ENCODE data around the gene SLC9A2. TPM values are rescaled to one million over a fixed set of nuclear protein-coding genes. Genes with fewer than 3 reads are reported as not detected.
A peak's percentile ranks its signal among the peaks of the same experiment; 100 is the strongest.

SLC9A2 gene
- total and polyA plus RNA-seq, 7 experiments from 2014 or later, result 0.07 TPM; not detected in 6

- no peaks in the 10 kb centered on the region for H3K4me1 Mint-ChIP-seq
- no peak for DNase-seq
- ChIA-PET POLR2A (no interaction called here), CTCF (interaction anchor here (0.6 kb wide), 1 partner anchor 57 kb away, joined by 5 read pairs; no protein-coding TSS in a partner anchor)
- peaks cover 23 to 42% (median 31%) of the 10 kb centered on the region in 5 donors for H3K27me3 Mint-ChIP-seq
- H3K9me3 Mint-ChIP-seq, result peaks cover 0 to 6% (median 0%) of the 10 kb centered on the region in 11 donors
- Histone ChIP-seq H3K27me3 (ENCODE audit: control insufficient read depth in 2 of 2, insufficient read depth in 2 of 2, low read length in 2 of 2) (no peaks in the 10 kb centered on the region), H3K36me3 (ENCODE audit: control insufficient read depth in 2 of 3, insufficient read depth in 3 of 3, low read length in 3 of 3) (no peaks in the 10 kb centered on the region), H3K9me3 (ENCODE audit: control insufficient read depth in 2 of 3, low read length in 3 of 3) (no peaks in the 10 kb centered on the region), H3K4me3 (ENCODE audit: low read length) (no peak overlapping the region), H3K4me1 (ENCODE audit: control insufficient read depth in 2 of 2, insufficient read depth in 2 of 2, low read length in 2 of 2) (no peaks in the 10 kb centered on the region), H3K27ac (ENCODE audit: low read depth, low read length) (no peak overlapping the region)
- H3K4me3 Mint-ChIP-seq, result no peak overlapping the region
- no peaks in the 10 kb centered on the region for H3K36me3 Mint-ChIP-seq
- H3K27ac Mint-ChIP-seq, result no peak overlapping the region
- intact Hi-C loops (cut with micrococcal nuclease), result no loop called here
- ATAC-seq, result no peak
These were observed 21.6 kb upstream of the SLC9A2 start for GRCh38 chr2:102597788-102598187.

- intact Hi-C loops (cut with micrococcal nuclease), result no loop called here
- Histone ChIP-seq H3K27me3 (ENCODE audit: control insufficient read depth in 2 of 2, insufficient read depth in 2 of 2, low read length in 2 of 2) (no peaks in the 10 kb centered on the region), H3K36me3 (ENCODE audit: control insufficient read depth in 2 of 3, insufficient read depth in 3 of 3, low read length in 3 of 3) (no peaks in the 10 kb centered on the region), H3K4me3 (ENCODE audit: low read length) (no peak overlapping the region), H3K4me1 (ENCODE audit: control insufficient read depth in 2 of 2, insufficient read depth in 2 of 2, low read length in 2 of 2) (no peaks in the 10 kb centered on the region), H3K27ac (ENCODE audit: low read depth, low read length) (no peak overlapping the region), H3K9me3 (ENCODE audit: control insufficient read depth in 2 of 3, low read length in 3 of 3) (no peaks in the 10 kb centered on the region)
- H3K27me3 Mint-ChIP-seq, result peaks cover 27 to 46% (median 31%) of the 10 kb centered on the region in 5 donors
- CTCF ChIA-PET, result no interaction called here
- H3K4me1 Mint-ChIP-seq, result no peaks in the 10 kb centered on the region
- ATAC-seq (no peak), DNase-seq (no peak)
- H3K27ac Mint-ChIP-seq, result no peak overlapping the region
- POLR2A ChIA-PET, result no interaction called here
- H3K4me3 Mint-ChIP-seq, result no peak overlapping the region
- H3K9me3 Mint-ChIP-seq, result peaks cover 0 to 6% (median 0%) of the 10 kb centered on the region in 11 donors
- no peaks in the 10 kb centered on the region for H3K36me3 Mint-ChIP-seq
These were observed 19.9 kb upstream of the SLC9A2 start for GRCh38 chr2:102599486-102599885.

- Histone ChIP-seq H3K4me1 (ENCODE audit: control insufficient read depth in 2 of 2, insufficient read depth in 2 of 2, low read length in 2 of 2) (no peaks in the 10 kb centered on the region), H3K36me3 (ENCODE audit: control insufficient read depth in 2 of 3, insufficient read depth in 3 of 3, low read length in 3 of 3) (no peaks in the 10 kb centered on the region), H3K27me3 (ENCODE audit: control insufficient read depth in 2 of 2, insufficient read depth in 2 of 2, low read length in 2 of 2) (no peaks in the 10 kb centered on the region), H3K27ac (ENCODE audit: low read depth, low read length) (no peak overlapping the region), H3K4me3 (ENCODE audit: low read length) (no peak overlapping the region), H3K9me3 (ENCODE audit: control insufficient read depth in 2 of 3, low read length in 3 of 3) (no peaks in the 10 kb centered on the region)
- ATAC-seq (no peak), DNase-seq (no peak)
- H3K36me3 Mint-ChIP-seq, result no peaks in the 10 kb centered on the region
- no peak overlapping the region for H3K4me3 Mint-ChIP-seq
- H3K4me1 Mint-ChIP-seq, result no peaks in the 10 kb centered on the region
- H3K27me3 Mint-ChIP-seq, result peaks cover 23 to 41% (median 31%) of the 10 kb centered on the region in 5 donors
- ChIA-PET CTCF (no interaction called here), POLR2A (no interaction called here)
- intact Hi-C loops (cut with micrococcal nuclease), result no loop called here
- H3K27ac Mint-ChIP-seq, result no peak overlapping the region
- peaks cover 0 to 6% (median 0%) of the 10 kb centered on the region in 11 donors for H3K9me3 Mint-ChIP-seq
These were observed 17.6 kb upstream of the SLC9A2 start for GRCh38 chr2:102601730-102602129.

GRCh38 chr2:102603904-102604303, 15.4 kb upstream of the SLC9A2 start:
- DNase-seq (no peak), ATAC-seq (peak; percentile 51)
- no peak overlapping the region for H3K27ac ChIP-seq (ENCODE audit: low read depth, low read length)
- Mint-ChIP-seq H3K9me3 (peaks cover 0 to 6% (median 0%) of the 10 kb centered on the region in 11 donors), H3K4me3 (no peak overlapping the region), H3K4me1 (no peaks in the 10 kb centered on the region), H3K36me3 (no peaks in the 10 kb centered on the region), H3K27me3 (peaks cover 18 to 33% (median 30%) of the 10 kb centered on the region in 5 donors), H3K27ac (no peak overlapping the region)
- no peak overlapping the region for H3K4me3 ChIP-seq (ENCODE audit: low read length)
- ChIA-PET POLR2A (no interaction called here), CTCF (no interaction called here)
- no peaks in the 10 kb centered on the region for H3K27me3 ChIP-seq (ENCODE audit: control insufficient read depth in 2 of 2, insufficient read depth in 2 of 2, low read length in 2 of 2)
- no peaks in the 10 kb centered on the region for H3K36me3 ChIP-seq (ENCODE audit: control insufficient read depth in 2 of 3, insufficient read depth in 3 of 3, low read length in 3 of 3)
- no peaks in the 10 kb centered on the region for H3K9me3 ChIP-seq (ENCODE audit: control insufficient read depth in 2 of 3, low read length in 3 of 3)
- H3K4me1 ChIP-seq (ENCODE audit: control insufficient read depth in 2 of 2, insufficient read depth in 2 of 2, low read length in 2 of 2), result no peaks in the 10 kb centered on the region
- intact Hi-C loops (cut with micrococcal nuclease), result no loop called here

- POLR2A ChIA-PET, result no interaction called here
- no peak overlapping the region for H3K4me3 ChIP-seq (ENCODE audit: low read length)
- H3K4me1 Mint-ChIP-seq, result no peaks in the 10 kb centered on the region
These were observed 14.6 kb upstream of the SLC9A2 start for GRCh38 chr2:102604769-102605168.

GRCh38 chr2:102606353-102606752, 13.0 kb upstream of the SLC9A2 start:
- H3K36me3 ChIP-seq (ENCODE audit: control insufficient read depth in 2 of 3, insufficient read depth in 3 of 3, low read length in 3 of 3), result no peaks in the 10 kb centered on the region
- H3K4me3 ChIP-seq (ENCODE audit: low read length), result no peak overlapping the region
- Mint-ChIP-seq H3K4me1 (no peaks in the 10 kb centered on the region), H3K4me3 (no peak overlapping the region), H3K27ac (no peak overlapping the region), H3K9me3 (peaks cover 0 to 3% (median 0%) of the 10 kb centered on the region in 11 donors), H3K36me3 (no peaks in the 10 kb centered on the region), H3K27me3 (peaks cover 13 to 20% (median 17%) of the 10 kb centered on the region in 5 donors)
- no peaks in the 10 kb centered on the region for H3K27me3 ChIP-seq (ENCODE audit: control insufficient read depth in 2 of 2, insufficient read depth in 2 of 2, low read length in 2 of 2)
- DNase-seq (no peak), ATAC-seq (no peak)
- no peaks in the 10 kb centered on the region for H3K9me3 ChIP-seq (ENCODE audit: control insufficient read depth in 2 of 3, low read length in 3 of 3)
- POLR2A ChIA-PET, result no interaction called here
- no peaks in the 10 kb centered on the region for H3K4me1 ChIP-seq (ENCODE audit: control insufficient read depth in 2 of 2, insufficient read depth in 2 of 2, low read length in 2 of 2)
- CTCF ChIA-PET, result no interaction called here
- intact Hi-C loops (cut with micrococcal nuclease), result no loop called here
- no peak overlapping the region for H3K27ac ChIP-seq (ENCODE audit: low read depth, low read length)

More at GRCh38 chr2:102604769-102605168, 14.6 kb upstream of the SLC9A2 start:
- H3K9me3 ChIP-seq (ENCODE audit: control insufficient read depth in 2 of 3, low read length in 3 of 3), result no peaks in the 10 kb centered on the region
- ATAC-seq, result no peak
- H3K27me3 Mint-ChIP-seq, result peaks cover 18 to 30% (median 22%) of the 10 kb centered on the region in 5 donors
- no peak overlapping the region for H3K4me3 Mint-ChIP-seq
- no peaks in the 10 kb centered on the region for H3K36me3 ChIP-seq (ENCODE audit: control insufficient read depth in 2 of 3, insufficient read depth in 3 of 3, low read length in 3 of 3)
- no peak for DNase-seq
- no peak overlapping the region for H3K27ac Mint-ChIP-seq
- no peaks in the 10 kb centered on the region for H3K27me3 ChIP-seq (ENCODE audit: control insufficient read depth in 2 of 2, insufficient read depth in 2 of 2, low read length in 2 of 2)
- CTCF ChIA-PET, result no interaction called here
- H3K27ac ChIP-seq (ENCODE audit: low read depth, low read length), result no peak overlapping the region
- H3K4me1 ChIP-seq (ENCODE audit: control insufficient read depth in 2 of 2, insufficient read depth in 2 of 2, low read length in 2 of 2), result no peaks in the 10 kb centered on the region
- H3K9me3 Mint-ChIP-seq, result peaks cover 0 to 6% (median 0%) of the 10 kb centered on the region in 11 donors
- intact Hi-C loops (cut with micrococcal nuclease), result no loop called here
- no peaks in the 10 kb centered on the region for H3K36me3 Mint-ChIP-seq
